Measurements from ENCODE around the gene GPR150.

The GPR150 gene

GRCh38 chr5:95620030-95620869, at the start of gene GPR150:
Gene GPR150 (plus strand): TSS chr5:95620087. CDS start chr5:95620276, 189 bp downstream.
- ChIA-PET CTCF (interaction anchor here (5.2 kb wide), 1 partner anchor 23 kb away, joined by 42 read pairs; no protein-coding TSS in a partner anchor), POLR2A (no interaction called here)
- peak; percentile 76 for DNase-seq (ENCODE audit: extremely low spot score)
- no peak for TF ChIP-seq CTCF (IDR thresholded peaks at IDR 0.05; ENCODE audit: control extremely low read depth, extremely low read depth, low read depth, missing control alignments)

GRCh38 chr5:95572016-95572415, 47.9 kb upstream of the GPR150 start:
- CTCF ChIA-PET: interaction anchor here (1.4 kb wide), 1 partner anchor 10 kb away, joined by 3 read pairs; no protein-coding TSS in a partner anchor

GRCh38 chr5:95581576-95581975, 38.3 kb upstream of the GPR150 start:
- TF ChIP-seq CTCF (IDR thresholded peaks at IDR 0.05; ENCODE audit: control extremely low read depth, extremely low read depth, low read depth, missing control alignments): no peak
- ChIA-PET POLR2A (no interaction called here), CTCF (no interaction called here)
- DNase-seq (ENCODE audit: extremely low spot score): no peak

More at GRCh38 chr5:95572016-95572415, 47.9 kb upstream of the GPR150 start:
- no peak for DNase-seq (ENCODE audit: extremely low spot score)
- POLR2A ChIA-PET: no interaction called here
- TF ChIP-seq CTCF (IDR thresholded peaks at IDR 0.05; ENCODE audit: control extremely low read depth, extremely low read depth, low read depth, missing control alignments): no peak

GRCh38 chr5:95583992-95584391, 35.9 kb upstream of the GPR150 start:
- no peak for DNase-seq (ENCODE audit: extremely low spot score)
- ChIA-PET POLR2A (no interaction called here), CTCF (interaction anchor here (1.7 kb wide), 1 partner anchor 11 kb away, joined by 3 read pairs; no protein-coding TSS in a partner anchor)
- TF ChIP-seq CTCF (IDR thresholded peaks at IDR 0.05; ENCODE audit: control extremely low read depth, extremely low read depth, low read depth, missing control alignments): no peak

GRCh38 chr5:95590880-95591279, 29.0 kb upstream of the GPR150 start:
- no peak for TF ChIP-seq CTCF (IDR thresholded peaks at IDR 0.05; ENCODE audit: control extremely low read depth, extremely low read depth, low read depth, missing control alignments)
- DNase-seq (ENCODE audit: extremely low spot score): no peak
- POLR2A ChIA-PET: no interaction called here
- CTCF ChIA-PET: no interaction called here

GRCh38 chr5:95591490-95591901, 28.4 kb upstream of the GPR150 start:
- ChIA-PET CTCF (no interaction called here), POLR2A (no interaction called here)
- no peak for TF ChIP-seq CTCF (IDR thresholded peaks at IDR 0.05; ENCODE audit: control extremely low read depth, extremely low read depth, low read depth, missing control alignments)
- peak; percentile 33 for DNase-seq (ENCODE audit: extremely low spot score)

All from GM10248 (cell line).